ENCODE measurements around the gene CPNE2.
"Not testable (repeated sequence)": the region's sequence is repeated elsewhere in the genome, so short reads cannot be mapped to it uniquely, and the experiment has no call there.

The CPNE2 gene

DNA sequence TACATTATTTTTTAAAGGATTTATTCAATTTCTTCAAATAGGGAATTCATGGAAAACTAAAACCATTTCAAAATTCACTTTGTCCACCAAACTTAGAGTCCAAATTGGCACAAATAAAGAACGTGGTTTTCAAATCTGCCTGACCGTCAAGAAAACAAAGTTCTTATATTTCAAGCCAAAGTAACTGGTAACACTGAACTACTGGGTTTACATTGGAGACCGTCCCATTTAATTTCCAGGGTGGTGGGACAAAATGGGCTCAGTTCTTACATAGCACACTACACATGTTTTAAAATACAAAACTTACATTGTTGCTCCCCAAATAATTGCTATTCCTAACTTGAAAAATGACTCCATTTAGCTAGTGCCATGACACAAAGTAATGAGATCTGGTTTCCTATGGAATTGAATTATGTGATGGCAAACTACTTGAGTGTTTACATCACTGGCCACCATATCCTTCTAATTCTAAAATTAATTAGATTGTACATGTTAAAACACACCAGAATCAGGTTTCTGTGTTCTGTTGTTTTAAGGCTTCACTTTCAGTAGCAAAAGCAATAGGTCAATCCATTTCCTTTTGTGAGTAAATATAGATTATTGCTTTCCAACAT lies 86.9 kb downstream of the CPNE2 start:
- DNase-seq: no peak

DNA sequence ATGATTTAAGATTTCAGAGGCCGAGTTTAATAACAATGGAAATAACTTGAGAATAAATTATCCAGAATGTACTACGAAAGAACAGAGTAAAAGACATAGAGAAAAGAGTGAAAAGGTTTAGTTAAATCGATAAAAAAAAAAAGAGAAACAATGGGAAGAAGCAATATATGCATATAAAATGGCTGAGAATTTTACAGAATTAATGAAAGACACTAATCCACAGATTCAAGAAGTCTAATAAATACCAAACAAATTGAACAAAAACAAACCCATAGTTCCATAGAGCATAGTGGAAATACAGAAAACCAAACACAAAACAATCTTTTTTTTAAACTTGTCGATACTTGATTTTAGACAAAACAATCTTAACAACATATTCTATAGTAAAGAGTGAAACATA lies 91.7 kb downstream of the CPNE2 start:
- DNase-seq: no peak

DNA sequence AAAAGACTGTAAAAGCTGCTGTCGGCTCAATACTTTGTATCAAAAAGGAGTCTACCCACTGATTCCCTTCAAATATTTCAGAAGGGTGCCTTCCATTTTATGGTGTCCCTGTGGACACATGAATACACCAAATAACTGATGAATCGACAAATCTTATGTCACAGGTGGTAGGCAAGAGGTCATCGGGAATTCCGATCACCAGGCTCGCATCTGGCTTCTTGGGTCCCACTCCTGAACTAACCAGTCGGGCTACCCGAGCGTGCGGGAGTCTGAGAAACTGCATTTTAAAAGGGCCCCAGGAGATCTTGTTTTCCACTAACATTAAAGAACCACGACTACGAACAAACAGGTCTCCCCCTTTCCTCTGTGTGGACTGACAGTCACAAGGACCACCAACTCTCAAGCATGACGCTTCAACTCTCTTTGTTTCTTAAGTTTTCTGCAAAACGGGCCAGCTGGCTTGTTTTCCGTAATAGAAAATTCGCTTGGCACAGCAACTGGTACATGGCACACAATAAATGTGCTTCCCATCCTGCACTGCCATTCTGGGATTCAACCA lies 92.6 kb downstream of the CPNE2 start:
- DNase-seq: no peak

DNA sequence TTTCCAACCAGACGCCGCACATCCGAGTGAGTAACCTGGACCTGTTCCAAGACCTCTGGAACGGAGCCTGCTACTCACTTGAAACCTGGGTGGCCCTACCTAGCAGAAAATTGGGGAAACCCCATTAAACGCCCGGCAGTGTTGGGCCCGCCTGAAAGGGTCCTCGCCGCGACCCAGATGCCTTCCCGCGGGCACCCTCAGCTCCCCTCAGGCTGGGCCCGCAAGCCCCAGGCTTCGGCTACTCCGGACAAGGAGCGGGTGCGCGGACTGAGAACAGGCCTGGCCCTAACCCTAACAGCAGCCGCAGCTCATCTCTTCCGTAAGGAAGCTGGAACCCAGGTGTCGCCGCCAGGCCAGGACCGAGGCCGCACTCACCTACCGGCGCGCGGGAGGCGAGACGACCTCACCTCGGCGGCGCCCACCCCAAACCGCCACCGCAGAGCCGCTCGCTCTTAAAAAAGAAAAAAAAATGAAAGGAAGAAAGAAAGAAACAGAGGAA lies 93.1 kb downstream of the CPNE2 start:
- DNase-seq: peak; percentile 50

DNA sequence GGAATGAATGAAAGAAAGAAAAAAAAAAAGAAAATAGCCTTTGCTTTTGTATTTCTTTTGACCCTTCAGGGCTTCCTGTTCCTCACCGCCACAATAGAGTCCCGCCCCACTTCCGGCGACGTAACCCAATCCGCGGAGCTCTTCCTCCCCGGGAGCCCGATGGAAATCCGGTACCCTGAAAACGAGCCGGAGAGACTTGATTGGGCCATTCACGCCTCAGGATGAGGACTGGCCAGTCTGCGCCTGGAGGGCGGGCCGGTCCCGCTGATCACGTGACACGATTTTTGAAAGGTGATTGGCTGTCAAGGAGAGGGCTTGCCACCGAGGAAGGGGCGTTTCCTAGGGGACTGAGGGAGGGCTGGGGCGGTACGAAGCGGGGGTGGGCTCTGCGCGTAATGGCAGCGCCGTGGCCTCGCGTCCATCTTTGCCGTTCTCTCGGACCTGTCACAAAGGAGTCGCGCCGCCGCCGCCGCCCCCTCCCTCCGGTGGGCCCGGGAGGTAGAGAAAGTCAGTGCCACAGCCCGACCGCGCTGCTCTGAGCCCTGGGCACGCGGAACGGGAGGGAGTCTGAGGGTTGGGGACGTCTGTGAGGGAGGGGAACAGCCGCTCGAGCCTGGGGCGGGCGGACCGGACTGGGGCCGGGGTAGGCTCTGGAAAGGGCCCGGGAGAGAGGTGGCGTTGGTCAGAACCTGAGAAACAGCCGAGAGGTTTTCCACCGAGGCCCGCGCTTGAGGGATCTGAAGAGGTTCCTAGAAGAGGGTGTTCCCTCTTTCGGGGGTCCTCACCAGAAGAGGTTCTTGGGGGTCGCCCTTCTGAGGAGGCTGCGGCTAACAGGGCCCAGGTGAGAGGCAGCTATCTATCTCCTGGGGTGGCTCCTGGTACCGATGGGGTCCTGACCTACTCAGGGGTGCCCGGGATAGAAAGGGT lies 93.8 kb downstream of the CPNE2 start, which contains the start of the genes PSME3IP1 and RSPRY1:
Gene PSME3IP1 (minus strand): TSS at position 95 of the 927 bp plus-strand sequence. CDS start 12,185 bp downstream, outside the sequence.
Gene RSPRY1 (plus strand): TSS at position 385 of the 927 bp plus-strand sequence. CDS start 18,330 bp downstream, outside the sequence.
- peak; percentile 99 for DNase-seq

DNA sequence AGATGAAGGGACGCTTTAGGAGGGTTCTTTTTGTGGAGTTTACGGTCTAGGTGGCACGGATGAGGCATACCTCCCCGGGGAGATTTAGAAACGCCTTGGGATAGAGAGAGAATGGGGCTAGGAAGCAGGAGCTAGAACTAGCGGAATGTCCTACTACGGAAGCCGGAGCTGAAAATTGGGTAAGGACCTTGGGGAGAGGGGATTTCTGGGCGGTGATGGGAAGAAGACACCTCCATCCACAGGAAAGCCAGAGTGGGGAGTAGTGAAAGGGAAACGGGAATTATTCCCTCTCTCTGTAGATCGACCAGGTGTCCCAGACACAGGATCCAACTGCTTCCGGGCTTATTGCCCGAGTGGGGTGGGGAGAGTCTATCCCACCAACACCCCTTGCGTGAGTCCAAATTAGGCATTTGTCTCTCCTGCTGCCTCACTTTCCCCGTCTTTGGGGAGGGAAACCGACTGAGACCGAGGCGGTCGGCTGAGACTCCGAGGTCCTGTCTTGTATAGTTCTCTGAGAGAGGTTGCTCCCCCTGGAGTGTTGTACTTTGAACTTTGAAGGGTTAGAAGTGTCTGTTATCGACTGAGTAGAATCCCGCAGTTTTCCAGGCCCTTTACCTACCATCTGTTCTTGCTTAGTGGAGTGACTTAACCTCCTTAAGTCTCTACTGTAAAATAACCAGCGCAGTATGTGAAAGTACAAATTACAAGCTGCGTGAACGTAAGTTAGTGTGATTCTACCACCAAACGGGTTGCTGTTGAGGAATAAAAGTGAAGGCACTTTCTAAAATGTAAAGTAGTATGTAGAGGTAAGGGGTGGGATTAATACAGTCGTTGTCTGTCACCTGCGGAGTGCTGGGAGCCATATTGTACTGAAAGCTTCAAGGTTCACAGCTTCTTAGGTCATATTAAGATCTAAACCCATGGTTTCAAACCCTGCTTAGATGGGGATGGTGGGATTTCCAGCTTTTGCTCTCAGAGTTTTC lies 94.8 kb downstream of the CPNE2 start:
- peak; percentile 35 for DNase-seq

DNA sequence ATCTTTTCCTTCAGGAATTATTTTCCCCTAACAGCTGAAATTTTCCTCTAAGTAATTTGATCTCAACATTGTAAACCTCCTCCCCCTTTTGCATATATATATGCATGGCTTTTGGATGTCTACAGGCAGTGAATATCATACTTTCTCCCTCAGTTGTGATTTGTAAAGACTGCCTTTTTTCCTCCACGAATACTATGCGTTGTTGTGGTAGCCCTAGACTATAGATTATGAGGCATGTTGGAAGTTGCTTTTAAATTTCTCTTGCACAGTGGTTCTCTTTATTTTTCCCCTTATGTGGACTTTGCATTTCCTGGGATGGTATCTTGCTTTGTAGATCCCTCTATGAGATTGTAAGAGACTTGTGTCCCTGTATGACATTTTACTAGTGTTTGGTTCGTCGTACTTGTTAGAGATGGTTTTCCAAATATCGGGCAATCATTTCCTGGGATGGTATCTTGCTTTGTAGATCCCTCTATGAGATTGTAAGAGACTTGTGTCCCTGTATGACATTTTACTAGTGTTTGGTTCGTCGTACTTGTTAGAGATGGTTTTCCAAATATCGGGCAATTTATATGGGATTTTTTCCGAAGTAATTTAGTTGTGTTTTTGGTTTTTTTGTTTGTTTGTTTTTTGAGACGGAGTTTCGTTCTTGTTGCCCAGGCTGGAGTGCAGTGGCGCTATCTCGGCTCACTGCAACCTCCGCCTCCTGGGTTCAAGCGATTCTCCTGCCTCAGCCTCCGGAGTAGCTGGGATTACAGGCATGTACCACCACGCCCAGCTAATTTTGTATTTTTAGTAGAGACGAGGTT lies 95.7 kb downstream of the CPNE2 start:
- DNase-seq: not testable (repeated sequence)

DNA sequence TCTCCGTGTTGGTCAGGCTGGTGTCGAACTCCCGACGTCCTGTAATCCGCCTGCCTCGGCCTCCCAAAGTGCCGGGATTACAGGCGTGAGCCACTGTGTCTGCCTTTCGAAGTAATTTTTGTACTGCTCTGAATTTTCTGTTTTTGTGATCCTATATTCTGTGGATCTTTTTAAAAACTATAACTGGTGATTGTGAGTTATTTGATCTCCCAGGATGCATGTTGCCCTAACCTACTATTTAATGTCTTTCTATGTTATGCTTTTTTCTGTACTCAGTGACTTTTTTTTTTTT lies 96.3 kb downstream of the CPNE2 start:
- DNase-seq: no peak

DNA sequence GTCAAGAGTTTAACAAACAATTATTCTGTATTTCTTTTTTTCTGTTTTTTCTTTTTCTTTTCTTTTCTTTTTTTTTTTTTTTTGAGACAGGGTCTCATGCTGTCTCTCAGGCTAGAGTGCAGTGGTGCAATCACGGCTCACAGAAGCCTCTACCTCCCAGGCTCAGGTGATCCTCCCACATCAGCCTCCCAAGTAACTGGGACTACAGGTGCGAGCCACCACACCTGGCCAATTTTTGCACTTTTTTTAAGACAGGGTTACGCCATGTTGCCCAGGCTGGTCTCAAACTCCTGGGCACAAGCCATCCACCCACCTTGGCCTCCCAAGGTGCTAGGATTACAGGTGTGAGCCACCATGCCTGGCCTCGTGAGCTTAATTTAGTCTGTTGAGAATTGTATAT lies 97.1 kb downstream of the CPNE2 start:
- not testable (repeated sequence) for DNase-seq

DNA sequence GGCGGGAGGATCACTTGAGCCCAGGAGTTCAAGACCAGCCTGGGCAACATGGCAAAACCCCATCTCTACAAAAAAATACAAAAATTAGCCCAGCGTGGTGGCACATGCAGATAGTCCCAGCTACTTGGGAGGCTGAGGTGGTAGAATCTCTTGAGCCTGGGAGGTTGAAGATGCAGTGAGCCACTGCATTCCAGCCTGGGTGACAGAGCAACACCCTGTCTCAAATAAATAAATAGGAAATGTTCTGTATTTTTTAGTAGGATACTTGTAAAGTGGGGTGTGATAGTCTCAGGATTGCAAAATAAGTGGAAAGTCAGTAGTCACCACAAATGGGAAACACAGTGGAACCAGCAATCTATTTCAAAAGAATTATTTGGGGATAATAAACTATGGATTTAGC lies 97.8 kb downstream of the CPNE2 start:
- DNase-seq: no peak

DNA sequence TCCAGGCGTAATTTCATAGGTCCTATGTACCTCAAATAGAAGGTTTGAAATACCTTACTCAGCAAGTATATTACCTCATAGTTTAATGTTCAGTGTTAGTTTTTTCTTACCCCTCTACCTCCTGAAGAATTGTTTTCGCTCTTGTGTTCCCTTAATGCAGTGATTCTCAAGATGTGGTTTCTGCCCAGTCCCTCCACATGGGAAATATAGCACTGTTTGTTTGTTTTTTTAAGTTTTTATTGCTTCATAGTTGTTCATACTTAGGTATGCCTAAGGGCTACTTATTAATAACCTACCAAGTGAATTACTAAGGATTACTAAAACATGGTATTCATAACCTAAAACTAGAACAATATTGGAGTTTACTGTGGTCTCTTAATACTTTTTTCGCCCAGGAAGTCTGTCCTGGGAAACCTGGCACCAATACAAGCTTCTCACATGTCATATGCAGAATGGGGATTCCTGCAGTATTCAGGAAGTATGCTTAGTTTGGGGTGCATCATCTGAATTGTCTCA lies 98.7 kb downstream of the CPNE2 start:
- DNase-seq: no peak

DNA sequence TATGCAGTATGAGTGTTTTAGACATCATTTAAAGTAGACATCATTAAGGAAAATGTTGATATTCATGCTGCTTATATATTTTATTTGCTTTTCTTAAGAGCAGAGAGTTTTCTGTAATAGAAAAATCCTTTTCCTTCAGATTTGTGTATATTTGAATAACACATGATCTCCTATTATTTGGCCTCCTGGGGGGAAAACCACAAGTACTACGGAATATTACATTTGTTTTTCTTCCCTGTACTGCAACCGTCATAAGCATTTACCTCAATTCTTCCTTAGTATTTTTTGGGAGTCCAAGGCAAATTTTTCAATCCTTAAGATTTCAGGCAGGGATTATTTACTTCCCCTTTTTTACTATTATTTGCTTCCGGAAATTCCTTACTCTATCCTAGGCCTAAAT lies 99.8 kb downstream of the CPNE2 start:
- DNase-seq: no peak

DNA sequence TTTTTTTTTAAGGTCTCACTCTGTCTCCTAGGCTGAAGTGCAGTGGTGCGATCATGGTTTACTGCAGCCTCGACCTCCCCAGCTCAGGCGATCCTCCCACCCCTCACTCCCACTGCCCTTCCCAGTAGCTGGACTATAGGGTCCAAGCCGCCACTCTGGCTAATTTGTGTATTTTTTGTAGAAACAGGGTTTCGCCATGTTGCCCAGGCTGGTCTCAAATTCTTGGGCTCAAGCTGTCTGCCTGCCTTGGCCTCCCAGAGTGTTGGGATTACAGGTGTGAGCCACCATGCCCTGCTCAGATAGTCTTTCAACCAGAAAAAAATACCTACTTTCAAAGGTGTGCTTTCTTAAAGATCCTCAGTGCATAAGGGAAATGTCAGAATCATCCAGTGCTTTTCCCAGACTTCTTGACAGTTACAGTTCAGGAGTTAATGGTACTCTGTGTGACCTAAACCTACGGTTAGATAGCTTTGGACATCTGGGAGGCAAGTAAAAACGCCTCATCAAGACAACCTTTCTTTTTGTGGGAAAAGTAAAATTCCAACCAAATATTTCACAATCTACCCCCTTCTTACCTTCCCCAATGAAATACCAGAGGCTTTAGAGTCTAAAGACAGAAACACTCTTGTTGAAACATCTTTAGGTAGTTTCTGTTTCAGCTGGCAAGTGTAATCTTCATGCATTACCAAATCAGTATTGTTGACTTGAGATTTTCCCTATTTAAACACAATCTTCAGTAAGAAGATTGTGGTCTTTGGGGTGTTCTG lies 100.5 kb downstream of the CPNE2 start:
- DNase-seq: no peak

DNA sequence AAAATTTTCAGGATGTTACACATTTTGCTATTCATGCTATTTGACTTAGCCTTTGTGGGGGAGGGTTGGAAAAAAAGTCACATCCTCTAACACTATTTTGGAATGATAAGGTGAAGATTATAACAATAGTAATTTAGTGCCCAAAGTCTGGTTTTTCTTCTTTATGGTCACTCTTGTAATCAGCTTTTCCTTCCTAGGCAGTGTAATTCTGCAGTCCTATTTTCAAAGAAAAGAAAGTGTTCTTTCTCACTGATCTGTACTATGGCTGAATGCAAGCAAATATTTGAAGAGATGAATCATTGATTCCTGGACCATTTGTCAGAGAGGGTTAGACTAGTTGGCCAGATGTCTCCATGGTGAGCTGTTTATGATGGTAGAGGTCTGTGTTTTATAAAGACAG lies 102.1 kb downstream of the CPNE2 start:
- no peak for DNase-seq

DNA sequence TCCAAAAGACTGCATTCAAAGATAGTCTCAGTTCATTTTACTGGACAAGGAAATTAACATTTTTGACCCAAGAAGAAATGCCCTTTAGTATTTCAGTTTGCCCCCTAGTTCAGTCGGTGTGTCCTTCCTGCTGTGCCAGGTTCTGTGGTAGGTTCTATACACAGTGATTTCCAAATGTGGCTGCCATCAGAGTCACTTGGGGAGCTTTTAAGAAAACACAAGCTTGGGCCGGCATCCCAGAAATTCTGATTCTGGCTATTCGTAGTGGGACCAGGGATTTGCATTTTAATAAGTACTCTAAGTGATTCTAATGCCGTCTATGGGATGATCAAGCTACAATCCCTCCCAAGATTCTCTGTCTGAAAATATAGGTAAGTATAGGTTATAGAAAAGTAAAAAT lies 103.9 kb downstream of the CPNE2 start:
- no peak for DNase-seq

DNA sequence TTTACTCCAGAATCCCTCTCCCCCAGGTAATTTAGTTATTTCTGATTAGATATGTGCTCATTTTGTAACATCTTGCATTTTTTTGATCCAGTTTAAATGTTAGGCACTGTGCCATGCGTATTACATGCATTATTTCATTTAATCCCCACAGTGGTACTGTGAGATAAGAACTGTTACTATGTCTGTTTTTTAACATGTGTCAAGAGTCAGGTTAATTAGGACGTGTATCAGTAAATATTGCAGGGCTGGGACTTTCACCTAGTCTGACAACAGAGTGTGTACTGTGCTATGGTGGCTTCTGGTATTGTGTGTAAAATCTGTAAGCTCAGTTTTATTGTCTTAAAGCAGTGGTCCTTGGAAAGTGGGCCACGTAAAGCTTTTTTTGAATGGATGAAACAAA lies 104.4 kb downstream of the CPNE2 start:
- peak; percentile 32 for DNase-seq

Measured in hematopoietic multipotent progenitor cell treated with erythropoietin and hydrocortisone succinate and interleukin-3 and kit ligand, for 8 days (in vitro differentiated cells).